Cardiac muscle cell (in vitro differentiated cells and primary cell): ENCODE data around the gene USP16. TPM values are rescaled to one million over a fixed set of nuclear protein-coding genes. Genes with fewer than 3 reads are reported as not detected.

Experiments
- DNase-seq, 2 donors: peaks; one replicate each; pipeline versions ENCODE4 v3.0.0 to v3.0.0-alpha.2; 2010 to 2017; ENCODE audit warnings: low read depth in 1 of 2, low spot score in 1 of 2
- H3K27ac ChIP-seq: fragments of 200-600 bp; sonication (generic); 2 replicates; pipeline ENCODE4 v1.5.1; 2016
- H3K27me3 ChIP-seq: fragments of 200-600 bp; sonication (generic); 2 replicates; pipeline ENCODE4 v1.6.0; 2016; ENCODE audit warnings: control low read depth
- H3K36me3 ChIP-seq: fragments of 200-600 bp; sonication (generic); 2 replicates; pipeline ENCODE4 v1.5.1; 2016; ENCODE audit warnings: control low read depth
- H3K4me1 ChIP-seq: fragments of 200-600 bp; sonication (generic); 2 replicates; pipeline ENCODE4 v1.8.1; 2017; ENCODE audit warnings: low read depth, mild to moderate bottlenecking, mixed run types
- H3K4me3 ChIP-seq: fragments of 200-600 bp; sonication (generic); 2 replicates; pipeline ENCODE4 v1.5.1; 2016; ENCODE audit warnings: mild to moderate bottlenecking
- H3K9me3 ChIP-seq: fragments of 200-600 bp; sonication (generic); 2 replicates; pipeline ENCODE4 v1.5.1; 2017; ENCODE audit warnings: low read depth, mild to moderate bottlenecking, control low read depth
- polyA plus RNA-seq: library from polyadenylated mRNA; unstranded; fragments of >200 nt; fragmentation: Nextera tagmentation; extraction: Ambion mirVana; gene quantifications from 2 replicates; pipeline ENCODE4 v1.2.1, GENCODE V29; 2016
- total RNA-seq: library from RNA; depleted of rRNA; stranded (reverse); fragments of >200 nt; gene quantifications from 2 replicates; pipeline ENCODE4 v1.2.3, GENCODE V29; 2016
- TF ChIP-seq, protein P1 (sequence below): IDR thresholded peaks from 2 replicates; pipeline ENCODE4 v1.5.1; 2012; ENCODE audit warnings: low read depth, mild to moderate bottlenecking, low read length

USP16 gene
- total and polyA plus RNA-seq, 2 experiments from 2014 or later: 11.5 to 28.1 TPM

GRCh38 chr21:29056538-29057050 is 32.1 kb downstream of the USP16 start:
- Histone ChIP-seq H3K4me3 (no peak overlapping the region), H3K9me3 (no peaks in the 10 kb centered on the region), H3K27me3 (no peaks in the 10 kb centered on the region), H3K36me3 (peaks cover 74% of the 10 kb centered on the region), H3K27ac (no peak overlapping the region), H3K4me1 (no peaks in the 10 kb centered on the region)
- TF ChIP-seq, protein P1, sequence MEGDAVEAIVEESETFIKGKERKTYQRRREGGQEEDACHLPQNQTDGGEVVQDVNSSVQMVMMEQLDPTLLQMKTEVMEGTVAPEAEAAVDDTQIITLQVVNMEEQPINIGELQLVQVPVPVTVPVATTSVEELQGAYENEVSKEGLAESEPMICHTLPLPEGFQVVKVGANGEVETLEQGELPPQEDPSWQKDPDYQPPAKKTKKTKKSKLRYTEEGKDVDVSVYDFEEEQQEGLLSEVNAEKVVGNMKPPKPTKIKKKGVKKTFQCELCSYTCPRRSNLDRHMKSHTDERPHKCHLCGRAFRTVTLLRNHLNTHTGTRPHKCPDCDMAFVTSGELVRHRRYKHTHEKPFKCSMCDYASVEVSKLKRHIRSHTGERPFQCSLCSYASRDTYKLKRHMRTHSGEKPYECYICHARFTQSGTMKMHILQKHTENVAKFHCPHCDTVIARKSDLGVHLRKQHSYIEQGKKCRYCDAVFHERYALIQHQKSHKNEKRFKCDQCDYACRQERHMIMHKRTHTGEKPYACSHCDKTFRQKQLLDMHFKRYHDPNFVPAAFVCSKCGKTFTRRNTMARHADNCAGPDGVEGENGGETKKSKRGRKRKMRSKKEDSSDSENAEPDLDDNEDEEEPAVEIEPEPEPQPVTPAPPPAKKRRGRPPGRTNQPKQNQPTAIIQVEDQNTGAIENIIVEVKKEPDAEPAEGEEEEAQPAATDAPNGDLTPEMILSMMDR: no peak
- DNase-seq: no peak

- no peaks in the 10 kb centered on the region for H3K4me1 ChIP-seq
- DNase-seq: no peak
- TF ChIP-seq, protein P1: no peak
- H3K4me3 ChIP-seq: no peak overlapping the region
- H3K36me3 ChIP-seq: peaks cover 94% of the 10 kb centered on the region
- no peak overlapping the region for H3K27ac ChIP-seq
- H3K27me3 ChIP-seq: no peaks in the 10 kb centered on the region
- H3K9me3 ChIP-seq: no peaks in the 10 kb centered on the region
These were observed 40.5 kb downstream of the USP16 start for GRCh38 chr21:29064850-29065481.

- Histone ChIP-seq H3K9me3 (no peaks in the 10 kb centered on the region), H3K27ac (peak overlapping the region; percentile 93), H3K36me3 (peaks cover 18% of the 10 kb centered on the region), H3K27me3 (no peaks in the 10 kb centered on the region), H3K4me3 (peak overlapping the region; percentile 72), H3K4me1 (peaks cover 11% of the 10 kb centered on the region)
- DNase-seq: peak; percentile 44 to 48
- TF ChIP-seq, protein P1: no peak
These were observed 48.4 kb downstream of the USP16 start for GRCh38 chr21:29072873-29073221.

DNA sequence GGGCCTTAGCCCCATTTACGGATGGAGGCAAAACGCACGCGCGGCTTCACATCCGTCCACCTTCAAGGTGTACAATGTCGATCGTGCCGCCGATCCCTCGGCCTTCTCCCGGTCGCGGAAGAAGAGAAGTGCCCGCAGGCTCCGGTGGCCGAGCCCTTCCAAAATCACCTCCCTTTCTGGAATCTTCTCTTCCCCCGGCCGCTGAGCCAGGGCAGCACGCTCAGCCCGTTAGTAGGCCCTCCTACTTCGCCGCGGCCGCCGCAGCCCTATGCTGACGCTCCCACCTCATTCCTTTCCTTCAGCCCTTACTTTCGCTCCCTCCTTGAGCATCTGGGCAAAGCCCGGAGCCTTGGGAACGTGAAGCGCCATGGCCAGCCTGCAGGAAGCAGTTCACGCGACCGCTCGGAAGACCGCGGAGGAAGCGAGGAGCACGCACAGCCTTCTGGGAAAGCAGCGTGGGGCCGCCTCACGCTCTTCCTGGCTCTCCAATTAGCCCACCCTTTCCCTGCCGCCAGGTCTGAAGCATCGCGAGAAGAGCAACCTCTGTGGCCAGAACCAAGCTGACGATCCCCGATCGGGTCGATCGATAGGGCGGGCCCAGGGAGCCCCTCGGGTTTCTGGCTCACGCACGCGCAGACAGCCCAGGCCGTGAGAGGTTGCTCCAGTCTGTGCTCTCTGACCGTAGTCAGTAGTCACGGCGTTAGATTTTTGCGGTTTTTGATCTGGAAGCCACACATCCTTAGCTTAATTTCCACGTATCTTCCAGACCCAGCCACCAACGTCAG is 48.9 kb downstream of the USP16 start, which contains the start of gene CCT8:
Gene CCT8, minus strand, starts transcription at position 427 of the 785 bp plus-strand sequence. Its CDS starts 58 bp downstream, at position 369.
- Histone ChIP-seq H3K9me3 (no peaks in the 10 kb centered on the region), H3K27me3 (no peaks in the 10 kb centered on the region), H3K4me3 (peak within 1 kb of the TSS; percentile 72), H3K27ac (peak within 1 kb of the TSS; percentile 93), H3K4me1 (peaks cover 11% of the 10 kb centered on the region), H3K36me3 (peaks cover 15% of the 10 kb centered on the region)
- TF ChIP-seq, protein P1: no peak
- peak; percentile 100 for DNase-seq

- peak overlapping the region; percentile 70 for H3K27ac ChIP-seq
These were observed 49.5 kb downstream of the USP16 start for GRCh38 chr21:29074007-29074376.

More at GRCh38 chr21:29074007-29074376, 49.5 kb downstream of the USP16 start:
- H3K9me3 ChIP-seq: no peaks in the 10 kb centered on the region
- no peak for DNase-seq
- TF ChIP-seq, protein P1: no peak
- H3K27me3 ChIP-seq: no peaks in the 10 kb centered on the region
- peak overlapping the region; percentile 72 for H3K4me3 ChIP-seq
- H3K4me1 ChIP-seq: peaks cover 11% of the 10 kb centered on the region
- H3K36me3 ChIP-seq: peaks cover 9% of the 10 kb centered on the region
